ENCODE results near the gene TSEN2. TPM values are rescaled to one million over a fixed set of nuclear protein-coding genes. Genes with fewer than 3 reads are reported as not detected.

The TSEN2 gene
- total RNA-seq, 1 experiment from 2014 or later: 22.0 TPM

DNA sequence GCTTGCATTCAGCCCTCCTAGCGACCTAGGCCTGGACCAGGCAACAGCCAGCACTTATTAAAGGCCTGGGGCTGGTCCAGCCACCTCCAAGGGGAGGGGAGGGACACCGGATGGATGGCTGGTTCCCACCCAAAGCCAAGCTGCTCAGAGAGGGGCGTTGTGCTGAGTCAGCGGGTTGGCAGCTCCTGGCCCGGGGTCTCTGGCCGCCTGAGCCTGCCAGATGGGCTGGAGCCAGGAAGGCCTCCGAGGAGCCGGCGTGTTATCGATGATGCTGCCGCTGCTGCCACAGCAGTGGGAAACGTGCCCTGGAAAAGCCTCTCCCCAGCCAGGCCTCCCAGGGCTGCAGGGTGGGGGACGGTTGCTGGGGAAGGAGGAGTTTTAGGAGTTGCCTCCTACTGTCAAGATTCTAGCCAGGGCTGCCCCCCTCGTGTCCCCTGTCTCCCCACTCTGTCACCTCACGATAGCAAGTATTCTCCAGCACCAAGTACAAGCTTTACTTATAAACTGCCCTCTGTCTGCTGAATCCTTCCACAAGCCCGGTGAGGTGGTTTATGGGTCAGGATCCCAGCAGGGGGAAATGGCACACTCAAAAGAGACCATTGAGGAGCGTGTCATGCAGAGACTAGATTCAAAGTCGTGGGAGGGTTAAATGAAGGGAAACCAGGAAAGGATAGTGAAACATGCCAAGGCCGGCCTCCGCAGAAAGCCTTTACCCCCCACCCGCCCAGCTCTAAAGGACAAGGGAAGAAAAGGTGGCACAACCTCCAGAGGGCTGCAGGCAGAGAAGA is 43.2 kb upstream of the TSEN2 start:
- no peaks in the 10 kb centered on the region for H3K36me3 ChIP-seq (ENCODE audit: control insufficient read depth, insufficient read depth, low read length)
- H3K27ac ChIP-seq (ENCODE audit: low read length): peak overlapping the region; percentile 98
- H3K4me3 ChIP-seq (ENCODE audit: low read depth in 2 of 2, low read length in 2 of 2): no peak overlapping the region
- no peak for TF ChIP-seq SIN3A (IDR thresholded peaks at IDR 0.05; ENCODE audit: borderline replicate concordance, insufficient read depth, low read depth, low read length)
- no peak for TF ChIP-seq REST (IDR thresholded peaks at IDR 0.05; ENCODE audit: insufficient read depth in 1 of 2, low read depth in 2 of 2, low read length in 1 of 2)
- TF ChIP-seq TCF7L2 (IDR thresholded peaks at IDR 0.05; ENCODE audit: low read depth, low read length): no peak
- TF ChIP-seq POLR2AphosphoS5 (IDR thresholded peaks at IDR 0.05; ENCODE audit: low read depth, low read length): no peak
- DNase-seq (ENCODE audit: low read depth, low spot score) (no peak), ATAC-seq (no peak)
- H3K9me3 ChIP-seq (ENCODE audit: control insufficient read depth, insufficient read depth, low read depth, low read length): no peaks in the 10 kb centered on the region
- BruUV-seq (replicated peaks): no TSS peak
- peaks cover 35% of the 10 kb centered on the region for H3K4me1 ChIP-seq (ENCODE audit: control insufficient read depth, insufficient read depth, low read length)
- ChIA-PET CTCF (no interaction called here), POLR2A (no interaction called here)
- H3K27me3 ChIP-seq (ENCODE audit: control insufficient read depth, insufficient read depth, low read length): no peaks in the 10 kb centered on the region
- in situ Hi-C loops (cut with HindIII; ENCODE audit: low pct_unique_long_range_greater_than_20kb, low sequenced_read_pairs) (no loop called here), intact Hi-C loops (cut with micrococcal nuclease; ENCODE audit: unreplicated experiment) (no loop called here)

GRCh38 chr3:12442654-12443501 is 41.4 kb upstream of the TSEN2 start:
- in situ Hi-C loops (cut with HindIII; ENCODE audit: low pct_unique_long_range_greater_than_20kb, low sequenced_read_pairs): no loop called here
- TF ChIP-seq TCF7L2 (IDR thresholded peaks at IDR 0.05; ENCODE audit: low read depth, low read length): no peak
- TF ChIP-seq REST (IDR thresholded peaks at IDR 0.05; ENCODE audit: insufficient read depth in 1 of 2, low read depth in 2 of 2, low read length in 1 of 2): no peak
- no peak for TF ChIP-seq SIN3A (IDR thresholded peaks at IDR 0.05; ENCODE audit: borderline replicate concordance, insufficient read depth, low read depth, low read length)
- no peak for TF ChIP-seq POLR2AphosphoS5 (IDR thresholded peaks at IDR 0.05; ENCODE audit: low read depth, low read length)
- TF ChIP-seq, protein P1, sequence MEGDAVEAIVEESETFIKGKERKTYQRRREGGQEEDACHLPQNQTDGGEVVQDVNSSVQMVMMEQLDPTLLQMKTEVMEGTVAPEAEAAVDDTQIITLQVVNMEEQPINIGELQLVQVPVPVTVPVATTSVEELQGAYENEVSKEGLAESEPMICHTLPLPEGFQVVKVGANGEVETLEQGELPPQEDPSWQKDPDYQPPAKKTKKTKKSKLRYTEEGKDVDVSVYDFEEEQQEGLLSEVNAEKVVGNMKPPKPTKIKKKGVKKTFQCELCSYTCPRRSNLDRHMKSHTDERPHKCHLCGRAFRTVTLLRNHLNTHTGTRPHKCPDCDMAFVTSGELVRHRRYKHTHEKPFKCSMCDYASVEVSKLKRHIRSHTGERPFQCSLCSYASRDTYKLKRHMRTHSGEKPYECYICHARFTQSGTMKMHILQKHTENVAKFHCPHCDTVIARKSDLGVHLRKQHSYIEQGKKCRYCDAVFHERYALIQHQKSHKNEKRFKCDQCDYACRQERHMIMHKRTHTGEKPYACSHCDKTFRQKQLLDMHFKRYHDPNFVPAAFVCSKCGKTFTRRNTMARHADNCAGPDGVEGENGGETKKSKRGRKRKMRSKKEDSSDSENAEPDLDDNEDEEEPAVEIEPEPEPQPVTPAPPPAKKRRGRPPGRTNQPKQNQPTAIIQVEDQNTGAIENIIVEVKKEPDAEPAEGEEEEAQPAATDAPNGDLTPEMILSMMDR (IDR thresholded peaks at IDR 0.05): no peak
- no peak for DNase-seq (ENCODE audit: low read depth, low spot score)
- Histone ChIP-seq H3K4me1 (ENCODE audit: control insufficient read depth, insufficient read depth, low read length) (peaks cover 29% of the 10 kb centered on the region), H3K9me3 (ENCODE audit: control insufficient read depth, insufficient read depth, low read depth, low read length) (no peaks in the 10 kb centered on the region), H3K27ac (ENCODE audit: low read length) (peak overlapping the region; percentile 98), H3K4me3 (ENCODE audit: low read depth in 2 of 2, low read length in 2 of 2) (no peak overlapping the region), H3K36me3 (ENCODE audit: control insufficient read depth, insufficient read depth, low read length) (no peaks in the 10 kb centered on the region), H3K27me3 (ENCODE audit: control insufficient read depth, insufficient read depth, low read length) (no peaks in the 10 kb centered on the region)
- CTCF ChIA-PET: interaction anchor here (0.6 kb wide), 1 partner anchor 36 kb away, joined by 7 read pairs; no protein-coding TSS in a partner anchor
- POLR2A ChIA-PET: no interaction called here
- BruUV-seq (replicated peaks): no TSS peak
- intact Hi-C loops (cut with micrococcal nuclease; ENCODE audit: unreplicated experiment): no loop called here
- no peak for ATAC-seq
